GM12891 (cell line): ENCODE measurements around the gene DHRSX.

Experiments used
- PAX5 ChIP-seq: IDR thresholded peaks from 2 replicates; pipeline ENCODE4 v1.6.1; 2011; ENCODE audit warnings: low read length, moderate library complexity, mild to moderate bottlenecking; ENCODE audit not compliant: insufficient read depth, severe bottlenecking
- POLR2A ChIP-seq: IDR thresholded peaks from 2 replicates; pipeline ENCODE4 v1.6.1; 2011; ENCODE audit warnings: low read depth, low read length, control low read depth
- POLR2AphosphoS5 ChIP-seq: IDR thresholded peaks from 2 replicates; pipeline ENCODE4 v1.6.1; 2011; ENCODE audit warnings: low read depth, low read length, control low read depth
- POU2F2 ChIP-seq: IDR thresholded peaks from 2 replicates; pipeline ENCODE4 v1.6.1; 2011; ENCODE audit warnings: low read depth, mild to moderate bottlenecking, control low read depth, low read length, moderate library complexity
- SPI1 ChIP-seq: IDR thresholded peaks from 2 replicates; pipeline ENCODE4 v1.6.1; 2011; ENCODE audit warnings: low read depth, low read length, control low read depth
- TAF1 ChIP-seq: IDR thresholded peaks from 2 replicates; pipeline ENCODE4 v1.6.1; 2011; ENCODE audit warnings: low read depth, low read length, control low read depth

GRCh38 chrX:2462780-2463179, 38.0 kb downstream of the DHRSX start:
- TF ChIP-seq POU2F2, result no peak
- no peak for TF ChIP-seq TAF1
- no peak for TF ChIP-seq POLR2AphosphoS5
- no peak for TF ChIP-seq POLR2A
- TF ChIP-seq PAX5, result no peak
- TF ChIP-seq SPI1, result no peak
